Measurements from ENCODE around the gene ILRUN. TPM values are rescaled to one million over a fixed set of nuclear protein-coding genes. Genes with fewer than 3 reads are reported as not detected.
"Not testable (repeated sequence)": the region's sequence is repeated elsewhere in the genome, so short reads cannot be mapped to it uniquely, and the experiment has no call there.

ILRUN gene
- total RNA-seq, 1 donor from 2014 or later = 62.1 TPM

- Histone ChIP-seq H3K4me3 (ENCODE audit: low read depth, low read length) (no peak overlapping the region), H3K27me3 (ENCODE audit: control insufficient read depth, insufficient read depth, low read length) (no peaks in the 10 kb centered on the region), H3K36me3 (ENCODE audit: control insufficient read depth, insufficient read depth, low read length) (peaks cover 4% of the 10 kb centered on the region)
- no peak for TF ChIP-seq CTCF (IDR thresholded peaks at IDR 0.05; ENCODE audit: insufficient read depth, low read length, severe bottlenecking)
- DNase-seq (ENCODE audit: low read depth) = no peak
- no peak for FAIRE-seq
Observed at GRCh38 chr6:34689742-34690141, 6.8 kb downstream of the ILRUN start.

- DNase-seq (ENCODE audit: low read depth) (no peak), FAIRE-seq (no peak)
- TF ChIP-seq CTCF (IDR thresholded peaks at IDR 0.05; ENCODE audit: insufficient read depth, low read length, severe bottlenecking) = no peak
- Histone ChIP-seq H3K4me3 (ENCODE audit: low read depth, low read length) (no peak overlapping the region), H3K36me3 (ENCODE audit: control insufficient read depth, insufficient read depth, low read length) (peaks cover 4% of the 10 kb centered on the region), H3K27me3 (ENCODE audit: control insufficient read depth, insufficient read depth, low read length) (no peaks in the 10 kb centered on the region)
Observed at GRCh38 chr6:34688956-34689355, 7.6 kb downstream of the ILRUN start.

GRCh38 chr6:34684919-34685318 is 11.6 kb downstream of the ILRUN start:
- H3K27me3 ChIP-seq (ENCODE audit: control insufficient read depth, insufficient read depth, low read length) = no peaks in the 10 kb centered on the region
- peaks cover 4% of the 10 kb centered on the region for H3K36me3 ChIP-seq (ENCODE audit: control insufficient read depth, insufficient read depth, low read length)
- FAIRE-seq (no peak), DNase-seq (ENCODE audit: low read depth) (no peak)
- no peak overlapping the region for H3K4me3 ChIP-seq (ENCODE audit: low read depth, low read length)
- TF ChIP-seq CTCF (IDR thresholded peaks at IDR 0.05; ENCODE audit: insufficient read depth, low read length, severe bottlenecking) = no peak

GRCh38 chr6:34684364-34684763 is 12.2 kb downstream of the ILRUN start:
- Histone ChIP-seq H3K27me3 (ENCODE audit: control insufficient read depth, insufficient read depth, low read length) (no peaks in the 10 kb centered on the region), H3K4me3 (ENCODE audit: low read depth, low read length) (no peak overlapping the region), H3K36me3 (ENCODE audit: control insufficient read depth, insufficient read depth, low read length) (peaks cover 4% of the 10 kb centered on the region)
- FAIRE-seq = no peak
- no peak for TF ChIP-seq CTCF (IDR thresholded peaks at IDR 0.05; ENCODE audit: insufficient read depth, low read length, severe bottlenecking)
- DNase-seq (ENCODE audit: low read depth) = no peak

- no peak for FAIRE-seq
- no peaks in the 10 kb centered on the region for H3K36me3 ChIP-seq (ENCODE audit: control insufficient read depth, insufficient read depth, low read length)
- H3K4me3 ChIP-seq (ENCODE audit: low read depth, low read length) = no peak overlapping the region
- no peaks in the 10 kb centered on the region for H3K27me3 ChIP-seq (ENCODE audit: control insufficient read depth, insufficient read depth, low read length)
- DNase-seq (ENCODE audit: low read depth) = peak; percentile 74
- TF ChIP-seq CTCF (IDR thresholded peaks at IDR 0.05; ENCODE audit: insufficient read depth, low read length, severe bottlenecking) = no peak
Observed at GRCh38 chr6:34680802-34681515, 15.6 kb downstream of the ILRUN start.

GRCh38 chr6:34680313-34680712 is 16.3 kb downstream of the ILRUN start:
- not testable (repeated sequence) for H3K27me3 ChIP-seq (ENCODE audit: control insufficient read depth, insufficient read depth, low read length); H3K36me3 ChIP-seq (ENCODE audit: control insufficient read depth, insufficient read depth, low read length); FAIRE-seq; DNase-seq (ENCODE audit: low read depth); H3K4me3 ChIP-seq (ENCODE audit: low read depth, low read length)

Data from bronchial epithelial cell (primary cell).